ENCODE data around the gene XPR1. TPM values are rescaled to one million over a fixed set of nuclear protein-coding genes. Genes with fewer than 3 reads are reported as not detected.

XPR1 gene
- total RNA-seq, 1 donor: 25.7 TPM

GRCh38 chr1:180693564-180694244 lies 61.9 kb downstream of the XPR1 start:
- Histone ChIP-seq H3K4me3 (ENCODE audit: insufficient read depth, low read length) (no peak overlapping the region), H4K20me1 (ENCODE audit: insufficient read depth, low read length) (peaks cover 2% of the 10 kb centered on the region), H3K4me1 (ENCODE audit: insufficient read depth, low read length) (peaks cover 6% of the 10 kb centered on the region), H3K36me3 (ENCODE audit: insufficient read depth, low read length) (no peaks in the 10 kb centered on the region), H3K27me3 (ENCODE audit: insufficient read depth, low read length) (no peaks in the 10 kb centered on the region), H3K79me2 (ENCODE audit: insufficient read depth, low read length) (peaks cover 18% of the 10 kb centered on the region), H3K4me2 (ENCODE audit: insufficient read depth, low read length) (no peak overlapping the region), H3K9me3 (ENCODE audit: low read depth, low read length) (no peaks in the 10 kb centered on the region), H3K27ac (ENCODE audit: low read depth, low read length) (no peak overlapping the region), H2AFZ (ENCODE audit: low read length) (no peak overlapping the region)
- no peak for DNase-seq (ENCODE audit: insufficient read length, low spot score, missing footprints)
- TF ChIP-seq CTCF (IDR thresholded peaks at IDR 0.05; ENCODE audit: extremely low read depth, low read depth, low read length): no peak

- H3K36me3 ChIP-seq (ENCODE audit: insufficient read depth, low read length): no peaks in the 10 kb centered on the region
- H3K4me3 ChIP-seq (ENCODE audit: insufficient read depth, low read length): no peak overlapping the region
- H3K9me3 ChIP-seq (ENCODE audit: low read depth, low read length): no peaks in the 10 kb centered on the region
- peaks cover 2% of the 10 kb centered on the region for H4K20me1 ChIP-seq (ENCODE audit: insufficient read depth, low read length)
- H3K79me2 ChIP-seq (ENCODE audit: insufficient read depth, low read length): peaks cover 20% of the 10 kb centered on the region
- no peak for DNase-seq (ENCODE audit: insufficient read length, low spot score, missing footprints)
- TF ChIP-seq CTCF (IDR thresholded peaks at IDR 0.05; ENCODE audit: extremely low read depth, low read depth, low read length): no peak
- no peak overlapping the region for H2AFZ ChIP-seq (ENCODE audit: low read length)
- H3K27me3 ChIP-seq (ENCODE audit: insufficient read depth, low read length): no peaks in the 10 kb centered on the region
- H3K4me2 ChIP-seq (ENCODE audit: insufficient read depth, low read length): no peak overlapping the region
- no peak overlapping the region for H3K27ac ChIP-seq (ENCODE audit: low read depth, low read length)
- peaks cover 6% of the 10 kb centered on the region for H3K4me1 ChIP-seq (ENCODE audit: insufficient read depth, low read length)
Observed at GRCh38 chr1:180695282-180695681, 63.5 kb downstream of the XPR1 start.

- no peak overlapping the region for H2AFZ ChIP-seq (ENCODE audit: low read length)
Observed at GRCh38 chr1:180696361-180696760, 64.5 kb downstream of the XPR1 start.

More at GRCh38 chr1:180696361-180696760, 64.5 kb downstream of the XPR1 start:
- no peak for TF ChIP-seq CTCF (IDR thresholded peaks at IDR 0.05; ENCODE audit: extremely low read depth, low read depth, low read length)
- no peak overlapping the region for H3K4me3 ChIP-seq (ENCODE audit: insufficient read depth, low read length)
- peaks cover 2% of the 10 kb centered on the region for H4K20me1 ChIP-seq (ENCODE audit: insufficient read depth, low read length)
- DNase-seq (ENCODE audit: insufficient read length, low spot score, missing footprints): no peak
- H3K36me3 ChIP-seq (ENCODE audit: insufficient read depth, low read length): no peaks in the 10 kb centered on the region
- H3K4me2 ChIP-seq (ENCODE audit: insufficient read depth, low read length): no peak overlapping the region
- no peak overlapping the region for H3K27ac ChIP-seq (ENCODE audit: low read depth, low read length)
- no peaks in the 10 kb centered on the region for H3K27me3 ChIP-seq (ENCODE audit: insufficient read depth, low read length)
- peaks cover 20% of the 10 kb centered on the region for H3K79me2 ChIP-seq (ENCODE audit: insufficient read depth, low read length)
- H3K4me1 ChIP-seq (ENCODE audit: insufficient read depth, low read length): peaks cover 3% of the 10 kb centered on the region
- H3K9me3 ChIP-seq (ENCODE audit: low read depth, low read length): no peaks in the 10 kb centered on the region
